GM20000 (cell line): Measurements from ENCODE around the gene DCTN4.

Experiments
- DNase-seq: peaks from one replicate; pipeline ENCODE4 v3.0.0; 2012; ENCODE audit warnings: low spot score
- CTCF ChIP-seq: IDR thresholded peaks from 2 replicates; pipeline ENCODE4 v1.5.1; 2012; ENCODE audit warnings: mild to moderate bottlenecking, control low read depth; ENCODE audit errors: extremely low read depth, missing control alignments

Gene DCTN4

DNA sequence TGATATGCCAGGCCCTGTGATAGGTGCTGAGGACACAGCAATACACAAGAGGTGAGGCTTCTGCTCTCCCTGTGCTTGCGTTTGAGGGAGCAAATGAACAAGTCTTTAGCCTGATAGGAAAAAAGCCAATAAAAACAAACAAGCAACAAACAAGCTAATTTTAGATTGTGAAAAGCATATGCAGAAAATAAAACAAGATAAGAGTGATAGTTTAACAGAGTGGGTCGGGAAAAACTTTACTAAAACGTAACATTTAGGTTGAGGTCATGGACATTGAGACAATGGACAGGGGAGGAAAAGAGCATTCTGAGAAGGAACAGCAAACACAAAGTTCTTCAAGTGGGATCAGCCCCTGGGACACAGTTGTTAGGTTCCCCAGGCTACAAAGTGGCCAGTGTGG, 24.0 kb upstream of the DCTN4 start:
- DNase-seq, result no peak
- TF ChIP-seq CTCF, result no peak

DNA sequence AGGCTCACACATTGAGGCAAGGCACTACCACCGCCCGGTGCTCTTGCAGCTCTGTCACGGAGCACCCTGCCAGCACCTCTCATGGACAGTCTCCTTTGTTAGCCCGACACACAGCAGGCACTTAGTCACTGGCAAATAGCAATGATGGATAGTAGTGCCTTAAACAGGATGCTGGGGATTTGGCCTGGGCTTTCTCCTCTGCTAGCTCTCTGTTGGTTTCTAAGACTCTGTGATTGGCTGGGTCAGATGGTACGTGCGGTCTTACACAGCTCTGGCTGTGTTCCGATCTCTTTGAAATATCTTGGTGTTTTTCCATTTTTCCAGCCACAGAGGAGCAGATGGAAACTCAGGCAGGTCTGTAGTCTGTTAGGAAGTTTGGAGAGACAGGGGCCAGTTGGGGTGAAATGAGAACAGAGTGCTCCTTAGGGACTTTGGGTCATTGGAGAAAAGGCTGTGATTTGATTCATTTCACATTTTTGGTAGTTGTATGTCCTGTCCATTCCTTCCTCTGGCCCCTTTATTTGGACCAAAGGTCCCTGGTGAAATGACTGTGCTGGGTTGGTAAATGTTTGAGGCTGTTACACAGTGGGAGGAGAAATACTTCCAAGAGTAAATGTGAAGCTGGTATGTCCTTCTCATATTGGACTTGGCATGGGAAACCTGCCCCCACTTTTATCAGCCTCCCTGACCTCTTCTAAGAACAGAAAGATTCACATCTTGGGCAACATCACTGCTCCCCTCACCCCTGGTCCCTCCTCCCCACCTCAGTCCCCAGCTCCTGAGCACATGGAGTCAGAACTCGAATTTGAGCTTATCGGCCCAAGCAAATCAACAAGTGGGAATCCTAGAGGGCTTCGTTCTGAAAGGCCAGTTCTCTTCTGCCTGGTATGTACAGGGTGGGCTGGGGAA, 23.1 kb upstream of the DCTN4 start:
- no peak for DNase-seq
- TF ChIP-seq CTCF, result no peak

DNA sequence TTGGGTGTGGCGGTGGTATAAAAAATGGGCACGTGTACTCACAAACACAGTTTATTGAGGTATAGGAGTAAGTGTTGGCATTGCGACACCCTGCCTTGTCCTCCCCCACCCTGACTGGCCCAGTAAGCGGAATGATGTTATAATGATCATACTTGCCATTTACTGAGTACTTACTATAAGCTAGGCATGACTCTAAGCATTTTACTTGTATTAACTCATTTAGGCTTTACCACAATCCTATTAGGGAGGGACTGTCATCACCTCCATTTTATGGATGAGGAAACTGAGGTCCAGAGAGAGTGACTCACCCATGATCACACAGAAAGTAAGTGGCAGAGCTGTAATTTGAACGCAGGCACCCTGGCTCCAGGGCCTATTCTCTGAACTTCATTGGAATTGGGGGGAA, 22.0 kb upstream of the DCTN4 start:
- no peak for DNase-seq
- no peak for TF ChIP-seq CTCF

- no peak for TF ChIP-seq CTCF
- peak; percentile 73 for DNase-seq
Measured at GRCh38 chr5:150780187-150780692, 21.4 kb upstream of the DCTN4 start.

GRCh38 chr5:150779397-150780186, 20.8 kb upstream of the DCTN4 start:
- no peak for DNase-seq
- TF ChIP-seq CTCF, result no peak

DNA sequence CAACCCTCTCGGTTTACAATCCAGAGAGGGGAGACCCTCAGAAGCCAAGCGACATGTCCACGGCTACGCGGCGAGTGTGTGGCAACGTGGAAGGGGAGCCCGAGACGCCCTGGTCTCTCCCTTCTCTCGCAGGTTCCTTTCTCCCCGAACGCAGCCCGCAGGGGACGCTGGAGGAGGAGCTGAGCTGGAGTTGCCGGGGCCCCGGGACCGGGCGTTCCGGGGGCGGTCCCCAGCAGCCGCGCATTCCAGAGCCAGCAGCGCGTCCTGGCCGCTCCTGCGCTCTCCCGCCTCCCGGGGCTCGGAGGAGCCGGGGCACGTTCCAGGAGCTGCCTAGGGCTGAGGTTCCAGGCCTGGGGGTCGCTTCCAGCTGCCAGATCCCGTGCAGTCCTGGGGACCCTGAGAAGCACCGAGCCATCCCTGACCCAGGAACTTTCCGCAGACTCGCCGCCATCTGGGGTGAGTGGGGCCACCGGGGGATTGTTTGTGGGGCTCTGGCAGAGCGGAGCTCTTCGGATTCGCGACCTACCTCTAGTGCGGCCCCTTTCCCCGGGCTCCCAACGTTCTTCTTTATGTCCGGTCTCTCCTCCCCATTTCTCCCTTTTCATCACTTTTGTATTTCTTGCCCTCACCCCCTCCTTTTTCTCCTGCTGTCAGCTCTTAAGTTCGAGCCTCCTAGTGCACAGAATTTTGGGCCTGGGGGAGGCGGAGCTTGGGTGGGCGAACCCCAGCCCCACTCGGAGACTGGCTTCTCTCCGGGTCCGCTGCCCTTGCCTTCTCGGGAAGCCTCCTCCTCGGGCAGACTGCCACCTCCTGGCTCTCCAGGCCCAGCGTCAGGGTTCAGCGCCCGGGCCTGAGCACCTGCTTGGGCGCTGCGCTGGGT, 19.9 kb upstream of the DCTN4 start, which contains the start of gene SMIM3:
SMIM3 (plus strand) TSS at position 241 of the 880 bp plus-strand sequence. CDS start 16,684 bp downstream, outside the sequence.
- peak; percentile 70 for DNase-seq
- TF ChIP-seq CTCF, result peak; percentile 71
